PC-3 (cell line): ENCODE data around the gene ZNF628. TPM values are rescaled to one million over a fixed set of nuclear protein-coding genes. Genes with fewer than 3 reads are reported as not detected.

Experiments used
- ATAC-seq: fragments of 200-7000 bp; cut with Tn5 transposase; 2 replicates; pipeline ENCODE4 v1.9.1; 2020; ENCODE audit warnings: mild to moderate bottlenecking, moderate library complexity
- BruUV-seq: library from RNA; stranded (reverse); fragments of 400-500 nt; replicated peaks from 2 replicates; lab custom pipeline; 2021; lab: Mats Ljungman, UMichigan
- CTCF ChIA-PET: fragments of 300-600 bp; sonication (Branson Sonifier 250); formaldehyde crosslinking; loops from one replicate; lab custom pipeline; 2022; ENCODE audit warnings: antibody characterized with exemption; lab: Charles Lee
- POLR2A ChIA-PET: fragments of 300-600 bp; sonication (Branson Sonifier 250); formaldehyde crosslinking; loops from one replicate; lab custom pipeline; 2022; ENCODE audit warnings: antibody characterized with exemption; ENCODE audit not compliant: unreplicated experiment; lab: Charles Lee
- DNase-seq: peaks from one replicate; pipeline ENCODE4 v3.0.0-alpha.2; 2015
- H2AFZ ChIP-seq: fragments of 300-600 bp; sonication (generic); 2 replicates; pipeline ENCODE4 v1.6.0; 2016; ENCODE audit warnings: antibody characterized with exemption, low read length
- H3F3A ChIP-seq: fragments of 300-600 bp; sonication (generic); one replicate; pipeline ENCODE4 v1.6.0; 2017; ENCODE audit warnings: antibody characterized with exemption, low read length, control low read depth, mild to moderate bottlenecking; ENCODE audit not compliant: unreplicated experiment
- H3K27ac ChIP-seq: fragments of 300-600 bp; sonication (generic); 2 replicates; pipeline ENCODE4 v1.5.1; 2016; ENCODE audit warnings: mild to moderate bottlenecking, low read length
- H3K27me3 ChIP-seq: fragments of 300-600 bp; sonication (generic); 2 replicates; pipeline ENCODE4 v1.6.1; 2016; ENCODE audit warnings: low read length, mixed read lengths
- H3K36me3 ChIP-seq: fragments of 300-600 bp; sonication (generic); 2 replicates; pipeline ENCODE4 v1.6.1; 2016; ENCODE audit warnings: low read depth, mixed run types, low read length, mixed read lengths
- H3K4me1 ChIP-seq: fragments of 300-600 bp; sonication (generic); 2 replicates; pipeline ENCODE4 v1.5.1; 2016; ENCODE audit warnings: low read length; ENCODE audit not compliant: insufficient read depth
- H3K4me2 ChIP-seq: fragments of 300-600 bp; sonication (generic); 2 replicates; pipeline ENCODE4 v1.6.0; 2016; ENCODE audit warnings: low read length
- H3K4me3 ChIP-seq: fragments of 300-600 bp; sonication (generic); 2 replicates; pipeline ENCODE4 v1.5.1; 2016; ENCODE audit warnings: mild to moderate bottlenecking, low read length, mixed read lengths
- H3K79me2 ChIP-seq: fragments of 300-600 bp; sonication (generic); 2 replicates; pipeline ENCODE4 v1.6.1; 2017; ENCODE audit warnings: low read length, mixed read lengths
- H3K9ac ChIP-seq: fragments of 300-600 bp; sonication (generic); 2 replicates; pipeline ENCODE4 v1.6.0; 2016; ENCODE audit warnings: mild to moderate bottlenecking, low read length
- H3K9me2 ChIP-seq: fragments of 300-600 bp; sonication (generic); replicated peaks from 2 replicates; pipeline ENCODE4 v1.6.1; 2016; ENCODE audit warnings: mixed run types, low read length, mixed read lengths
- H3K9me3 ChIP-seq: fragments of 300-600 bp; sonication (generic); 2 replicates; pipeline ENCODE4 v1.6.1; 2016; ENCODE audit warnings: low read length, mixed read lengths
- H4K20me1 ChIP-seq: fragments of 300-600 bp; sonication (generic); 2 replicates; pipeline ENCODE4 v1.6.1; 2016; ENCODE audit warnings: low read length, mixed read lengths
- CTCF ChIP-seq: fragments of 300-600 bp; sonication (generic); conservative IDR thresholded peaks from 2 replicates; pipeline ENCODE4 v1.5.1; 2017; ENCODE audit warnings: antibody characterized with exemption, low read depth, mild to moderate bottlenecking, low read length
- EZH2 ChIP-seq: fragments of 300-600 bp; sonication (generic); IDR thresholded peaks from one replicate; pipeline ENCODE4 v1.6.1; 2017; ENCODE audit warnings: antibody characterized with exemption, mild to moderate bottlenecking, low read length; ENCODE audit not compliant: unreplicated experiment
- EZH2phosphoT487 ChIP-seq: fragments of 300-600 bp; sonication (generic); IDR thresholded peaks from 2 replicates; pipeline ENCODE4 v1.6.1; 2018; ENCODE audit warnings: mild to moderate bottlenecking, antibody characterized with exemption, low read length, borderline replicate concordance
- intact Hi-C: fragments of 100-400 bp; cut with micrococcal nuclease; formaldehyde crosslinking; loops from 2 replicates; pipeline ENCODE4 v1.9.0; 2023
- total RNA-seq: library from RNA; depleted of rRNA; stranded (reverse); fragments of >200 nt; gene quantifications from 2 replicates; pipeline ENCODE4 v1.2.3, GENCODE V29; 2014

Gene ZNF628
- total RNA-seq, 1 experiment from 2014 or later = 11.8 TPM

GRCh38 chr19:55443824-55444480, 32.5 kb upstream of the ZNF628 start:
- Histone ChIP-seq H3K4me1 (no peaks in the 10 kb centered on the region), H3K9me3 (no peaks in the 10 kb centered on the region), H4K20me1 (no peaks in the 10 kb centered on the region), H3K9me2 (no peaks in the 10 kb centered on the region), H3K36me3 (no peaks in the 10 kb centered on the region), H3K9ac (no peak overlapping the region), H3K79me2 (no peaks in the 10 kb centered on the region), H3K27ac (no peak overlapping the region), H3F3A (no peaks in the 10 kb centered on the region), H3K4me3 (no peak overlapping the region), H3K27me3 (peaks cover 55% of the 10 kb centered on the region), H2AFZ (no peak overlapping the region), H3K4me2 (no peak overlapping the region)
- TF ChIP-seq EZH2 (no peak), CTCF (no peak), EZH2phosphoT487 (no peak; the same call in 1 of the 2 replicates)
- no TSS peak for BruUV-seq
- intact Hi-C loops = no loop called here
- POLR2A ChIA-PET = no interaction called here
- ATAC-seq (no peak), DNase-seq (no peak)
- CTCF ChIA-PET = no interaction called here

- no peaks in the 10 kb centered on the region for H3F3A ChIP-seq
- no peaks in the 10 kb centered on the region for H3K9me2 ChIP-seq
- POLR2A ChIA-PET = no interaction called here
- no peaks in the 10 kb centered on the region for H4K20me1 ChIP-seq
- H3K4me1 ChIP-seq = no peaks in the 10 kb centered on the region
- no peak overlapping the region for H3K9ac ChIP-seq
- H3K79me2 ChIP-seq = no peaks in the 10 kb centered on the region
- no peak overlapping the region for H2AFZ ChIP-seq
- H3K36me3 ChIP-seq = no peaks in the 10 kb centered on the region
- CTCF ChIA-PET = no interaction called here
- H3K4me2 ChIP-seq = no peak overlapping the region
- ATAC-seq (no peak), DNase-seq (no peak)
- H3K27me3 ChIP-seq = peaks cover 55% of the 10 kb centered on the region
- no peaks in the 10 kb centered on the region for H3K9me3 ChIP-seq
- TF ChIP-seq CTCF = no peak
- TF ChIP-seq EZH2 = no peak
- no peak for TF ChIP-seq EZH2phosphoT487
- BruUV-seq = no TSS peak
- H3K4me3 ChIP-seq = no peak overlapping the region
- intact Hi-C loops = no loop called here
- no peak overlapping the region for H3K27ac ChIP-seq
Measured at GRCh38 chr19:55444646-55445045, 31.8 kb upstream of the ZNF628 start.

- H3K4me3 ChIP-seq = no peak overlapping the region
- H3K9me3 ChIP-seq = no peaks in the 10 kb centered on the region
- no peak for DNase-seq
- H3K36me3 ChIP-seq = no peaks in the 10 kb centered on the region
- H3K27me3 ChIP-seq = peaks cover 54% of the 10 kb centered on the region
- TF ChIP-seq EZH2phosphoT487 (no peak), EZH2 (no peak), CTCF (no peak)
- H3F3A ChIP-seq = no peaks in the 10 kb centered on the region
- no peaks in the 10 kb centered on the region for H3K4me1 ChIP-seq
- H3K9me2 ChIP-seq = no peaks in the 10 kb centered on the region
- no peak overlapping the region for H3K4me2 ChIP-seq
- POLR2A ChIA-PET = no interaction called here
- H3K9ac ChIP-seq = no peak overlapping the region
- no peak overlapping the region for H2AFZ ChIP-seq
- intact Hi-C loops = no loop called here
- no TSS peak for BruUV-seq
- no peaks in the 10 kb centered on the region for H3K79me2 ChIP-seq
- no peak overlapping the region for H3K27ac ChIP-seq
- CTCF ChIA-PET = no interaction called here
- ATAC-seq = no peak
- H4K20me1 ChIP-seq = no peaks in the 10 kb centered on the region
Measured at GRCh38 chr19:55446060-55446459, 30.4 kb upstream of the ZNF628 start.
